GM13977 (cell line): ENCODE results near the gene VAPB.

Experiments used
- DNase-seq: peaks from one replicate; pipeline ENCODE4 v3.0.0; 2012; ENCODE audit warnings: low spot score
- CTCF ChIP-seq: IDR thresholded peaks from 2 replicates; pipeline ENCODE4 v1.5.1; 2012; ENCODE audit warnings: mild to moderate bottlenecking, control low read depth; ENCODE audit not compliant: insufficient read depth; ENCODE audit errors: extremely low read depth, missing control alignments
- in situ Hi-C: fragments of 300-500 bp; cut with MboI; formaldehyde crosslinking; loops from one replicate; pipeline ENCODE4 v1.12.0; 2022; ENCODE audit warnings: low sequenced_read_pairs, low pct_unique_long_range_greater_than_20kb, mixed read lengths, inconsistent platforms; ENCODE audit not compliant: unreplicated experiment

The VAPB gene

GRCh38 chr20:58349570-58349969 is 39.5 kb upstream of the VAPB start:
- in situ Hi-C loops = no loop called here
- no peak for DNase-seq
- TF ChIP-seq CTCF = no peak

- no peak for TF ChIP-seq CTCF
- DNase-seq = no peak
- in situ Hi-C loops = no loop called here
Observed at GRCh38 chr20:58352468-58352867, 36.6 kb upstream of the VAPB start.

DNA sequence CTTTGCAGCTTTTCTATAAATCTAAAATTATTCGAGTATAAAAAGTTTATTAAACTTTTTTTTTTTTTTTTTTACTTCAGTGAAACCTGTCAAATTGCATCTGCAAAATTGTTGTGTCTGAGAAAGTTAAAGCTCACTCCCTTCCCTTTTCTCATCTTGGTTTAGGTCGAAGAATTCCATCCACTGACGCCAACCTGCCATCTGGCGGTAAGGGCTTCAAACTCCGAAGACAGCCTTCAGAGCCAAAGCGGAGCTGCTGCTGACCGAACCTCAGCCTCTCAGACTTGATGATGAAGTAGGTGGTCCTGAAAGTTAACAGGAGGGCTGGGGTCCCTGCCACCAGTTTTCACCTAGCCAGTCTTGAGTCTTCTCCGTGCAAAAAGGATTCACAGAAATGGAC is 29.6 kb upstream of the VAPB start:
- DNase-seq = no peak
- TF ChIP-seq CTCF = no peak
- in situ Hi-C loops = no loop called here

DNA sequence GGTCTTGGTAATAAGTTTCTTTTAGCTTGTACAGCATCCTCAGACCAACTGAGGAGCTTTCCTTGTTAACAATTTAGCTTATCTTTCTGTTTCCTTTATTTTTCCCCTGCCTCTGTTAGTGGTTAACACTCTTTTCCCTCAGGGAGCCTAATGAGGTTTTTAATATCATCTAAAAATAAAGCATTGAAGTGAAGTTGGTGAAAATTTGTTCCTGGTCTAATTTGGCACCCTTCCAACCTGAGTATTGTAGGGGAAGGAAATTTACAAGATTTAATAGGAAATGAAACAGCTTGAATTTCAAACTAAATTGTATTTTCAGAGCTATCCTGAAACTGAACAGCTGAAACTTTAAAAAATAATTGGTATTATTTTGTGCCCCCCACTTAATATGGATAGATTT is 28.1 kb upstream of the VAPB start:
- DNase-seq = no peak
- in situ Hi-C loops = no loop called here
- TF ChIP-seq CTCF = no peak

DNA sequence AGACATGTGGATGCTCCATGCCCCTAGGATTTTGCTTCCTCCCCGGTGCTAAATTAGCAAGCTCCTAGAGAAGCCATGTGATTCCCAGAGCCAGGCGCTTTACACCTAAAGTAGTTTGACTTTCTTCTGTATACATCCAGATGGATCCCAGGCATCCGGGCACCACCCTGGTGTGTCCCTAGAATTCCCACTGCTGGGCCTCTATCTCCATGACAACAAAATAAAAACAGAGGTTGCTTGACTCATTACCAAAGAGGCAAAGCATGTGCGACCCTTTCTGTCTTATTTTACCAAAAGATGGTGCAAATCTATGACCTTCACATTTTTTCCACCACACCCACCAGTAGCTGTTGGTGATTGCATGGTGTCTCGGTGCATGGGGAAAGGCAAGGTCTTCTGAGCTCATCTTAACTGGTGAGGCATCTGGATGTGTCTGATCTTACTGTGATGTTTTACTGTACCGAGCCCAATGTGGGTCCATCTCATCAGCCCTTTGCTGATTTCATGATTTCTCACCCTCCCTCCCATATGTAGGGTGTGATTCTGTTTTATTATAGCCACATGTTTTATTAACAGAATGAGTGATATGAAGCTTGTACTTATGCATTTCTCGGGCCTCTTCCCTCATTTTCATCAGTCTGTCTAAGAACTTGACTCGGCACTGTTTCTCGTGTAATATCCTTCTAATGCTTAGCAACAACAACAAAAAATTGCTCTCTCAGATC is 27.4 kb upstream of the VAPB start:
- DNase-seq = no peak
- in situ Hi-C loops = no loop called here
- TF ChIP-seq CTCF = no peak

DNA sequence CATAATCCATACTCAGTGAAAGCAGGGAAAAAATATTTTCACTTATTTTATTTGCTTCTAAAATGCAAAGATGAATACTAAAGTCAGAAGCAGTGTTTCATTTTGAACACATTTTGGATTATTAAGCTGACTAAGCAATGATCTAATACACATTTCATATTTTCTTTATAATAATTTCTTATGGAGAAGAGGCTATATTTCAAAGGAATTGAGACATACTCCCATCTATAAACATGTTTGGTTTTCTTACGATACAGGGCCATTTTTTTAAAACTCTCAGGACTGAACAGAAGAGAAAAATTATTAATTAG is 26.9 kb upstream of the VAPB start:
- in situ Hi-C loops = no loop called here
- no peak for TF ChIP-seq CTCF
- DNase-seq = no peak

GRCh38 chr20:58362970-58363369 is 26.1 kb upstream of the VAPB start:
- DNase-seq = no peak
- no peak for TF ChIP-seq CTCF
- in situ Hi-C loops = no loop called here
